WERI-Rb-1 (cell line): ENCODE data around the gene SRSF6.
"Not testable (repeated sequence)": the region's sequence is repeated elsewhere in the genome, so short reads cannot be mapped to it uniquely, and the experiment has no call there.

Experiments used
- DNase-seq: peaks from one replicate; pipeline ENCODE4 v3.0.0-alpha.2; 2020
- H3K27ac ChIP-seq: fragments of 250-450 bp; sonication (Bioruptor Pico); 2 replicates; pipeline ENCODE4 v1.5.1; 2020; ENCODE audit warnings: mild to moderate bottlenecking, moderate library complexity
- H3K27me3 ChIP-seq: fragments of 250-450 bp; sonication (Bioruptor Pico); 2 replicates; pipeline ENCODE4 v1.5.1; 2021; ENCODE audit warnings: mild to moderate bottlenecking, low read depth, moderate library complexity; ENCODE audit not compliant: insufficient read depth, severe bottlenecking
- H3K36me3 ChIP-seq: fragments of 250-450 bp; sonication (Bioruptor Pico); 2 replicates; pipeline ENCODE4 v1.5.1; 2020; ENCODE audit warnings: mild to moderate bottlenecking, moderate library complexity
- H3K4me3 ChIP-seq: 2 replicates; pipeline ENCODE4 v1.5.1; 2011; ENCODE audit warnings: low read depth, mild to moderate bottlenecking, control low read depth, low read length
- H3K9me3 ChIP-seq: fragments of 250-450 bp; sonication (Bioruptor Pico); 2 replicates; pipeline ENCODE4 v1.5.1; 2021; ENCODE audit warnings: mild to moderate bottlenecking, moderate library complexity; ENCODE audit not compliant: severe bottlenecking
- TF ChIP-seq, protein P1 (sequence below): IDR thresholded peaks from 2 replicates; pipeline ENCODE4 v1.5.1; 2011; ENCODE audit warnings: low read depth, mild to moderate bottlenecking, control low read depth, inconsistent platforms, low read length

SRSF6 gene

DNA sequence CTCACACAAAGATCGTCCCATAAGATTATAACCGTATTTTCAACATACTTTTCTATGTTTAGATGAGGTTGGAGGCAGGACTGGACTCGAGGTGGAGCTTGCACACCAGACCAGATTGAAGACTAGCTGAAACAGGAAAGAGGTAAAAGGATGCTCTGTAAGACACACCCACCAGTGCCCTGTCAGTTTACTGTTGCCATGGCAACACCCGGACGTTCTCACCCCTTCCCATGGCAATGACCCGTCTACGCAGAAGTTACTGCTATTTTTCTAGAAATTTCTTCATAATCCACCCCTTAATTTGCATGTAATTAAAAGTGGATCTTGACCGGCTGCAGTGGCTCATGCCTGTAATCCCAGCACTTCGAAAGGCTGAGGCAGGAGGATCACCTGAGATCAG lies 13.6 kb upstream of the SRSF6 start:
- TF ChIP-seq, protein P1, sequence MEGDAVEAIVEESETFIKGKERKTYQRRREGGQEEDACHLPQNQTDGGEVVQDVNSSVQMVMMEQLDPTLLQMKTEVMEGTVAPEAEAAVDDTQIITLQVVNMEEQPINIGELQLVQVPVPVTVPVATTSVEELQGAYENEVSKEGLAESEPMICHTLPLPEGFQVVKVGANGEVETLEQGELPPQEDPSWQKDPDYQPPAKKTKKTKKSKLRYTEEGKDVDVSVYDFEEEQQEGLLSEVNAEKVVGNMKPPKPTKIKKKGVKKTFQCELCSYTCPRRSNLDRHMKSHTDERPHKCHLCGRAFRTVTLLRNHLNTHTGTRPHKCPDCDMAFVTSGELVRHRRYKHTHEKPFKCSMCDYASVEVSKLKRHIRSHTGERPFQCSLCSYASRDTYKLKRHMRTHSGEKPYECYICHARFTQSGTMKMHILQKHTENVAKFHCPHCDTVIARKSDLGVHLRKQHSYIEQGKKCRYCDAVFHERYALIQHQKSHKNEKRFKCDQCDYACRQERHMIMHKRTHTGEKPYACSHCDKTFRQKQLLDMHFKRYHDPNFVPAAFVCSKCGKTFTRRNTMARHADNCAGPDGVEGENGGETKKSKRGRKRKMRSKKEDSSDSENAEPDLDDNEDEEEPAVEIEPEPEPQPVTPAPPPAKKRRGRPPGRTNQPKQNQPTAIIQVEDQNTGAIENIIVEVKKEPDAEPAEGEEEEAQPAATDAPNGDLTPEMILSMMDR: no peak
- Histone ChIP-seq H3K4me3 (no peak overlapping the region), H3K27me3 (no peaks in the 10 kb centered on the region), H3K9me3 (no peaks in the 10 kb centered on the region), H3K27ac (no peak overlapping the region), H3K36me3 (no peaks in the 10 kb centered on the region)
- DNase-seq: no peak

DNA sequence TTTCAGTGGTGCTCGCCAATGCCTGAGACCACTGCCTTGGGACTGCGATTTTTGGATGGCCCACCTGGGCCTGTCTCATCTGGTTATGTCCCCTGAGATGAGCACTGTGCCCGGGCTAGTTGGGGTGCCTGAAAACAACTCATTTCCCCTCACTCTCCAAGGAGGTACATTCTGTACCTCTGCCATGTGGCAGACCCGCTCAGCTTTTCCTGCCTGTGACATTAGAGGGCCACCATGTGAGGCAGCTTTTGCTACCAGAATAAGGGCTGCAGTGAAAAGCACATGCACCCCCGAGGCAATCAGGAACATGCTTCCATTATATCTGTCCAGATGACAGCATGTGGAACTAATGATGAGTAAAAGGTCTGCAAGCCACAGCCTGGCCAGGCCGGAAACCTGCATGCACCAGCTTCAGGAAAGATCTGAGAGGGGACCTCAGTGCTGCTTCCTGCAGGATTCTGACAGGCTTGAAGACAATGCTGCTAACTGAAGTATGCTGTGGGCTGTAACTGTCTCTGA lies 11.3 kb upstream of the SRSF6 start:
- Histone ChIP-seq H3K9me3 (no peaks in the 10 kb centered on the region), H3K27me3 (no peaks in the 10 kb centered on the region), H3K4me3 (no peak overlapping the region), H3K27ac (no peak overlapping the region), H3K36me3 (no peaks in the 10 kb centered on the region)
- DNase-seq: no peak
- TF ChIP-seq, protein P1: no peak

DNA sequence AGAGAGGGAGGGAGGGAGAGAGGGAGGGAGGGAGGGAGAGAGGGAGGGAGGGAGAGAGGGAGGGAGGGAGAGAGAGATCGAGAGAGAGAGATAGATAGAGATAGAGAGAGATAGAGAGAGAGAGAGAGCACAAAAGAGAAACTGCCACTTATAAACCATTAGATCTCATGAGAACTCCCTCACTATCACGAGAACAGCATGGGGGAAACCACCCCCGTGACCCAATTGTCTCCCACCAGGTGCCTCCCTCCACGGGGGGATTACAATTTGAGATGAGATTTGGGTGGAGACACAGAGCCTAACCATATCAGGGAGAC lies 9.3 kb upstream of the SRSF6 start:
- not testable (repeated sequence) for H3K36me3 ChIP-seq, DNase-seq, H3K27ac ChIP-seq, H3K9me3 ChIP-seq, H3K27me3 ChIP-seq, H3K4me3 ChIP-seq

GRCh38 chr20:43448748-43449535 lies 8.8 kb upstream of the SRSF6 start:
- DNase-seq: peak; percentile 43
- Histone ChIP-seq H3K27me3 (no peaks in the 10 kb centered on the region), H3K27ac (no peak overlapping the region), H3K36me3 (no peaks in the 10 kb centered on the region), H3K4me3 (no peak overlapping the region), H3K9me3 (no peaks in the 10 kb centered on the region)
- TF ChIP-seq, protein P1: peak; percentile 77

GRCh38 chr20:43450841-43451799 lies 6.6 kb upstream of the SRSF6 start:
- Histone ChIP-seq H3K27me3 (no peaks in the 10 kb centered on the region), H3K4me3 (no peak overlapping the region), H3K36me3 (no peaks in the 10 kb centered on the region), H3K27ac (no peak overlapping the region), H3K9me3 (no peaks in the 10 kb centered on the region)
- DNase-seq: no peak
- TF ChIP-seq, protein P1: no peak
